T-helper 1 cell (primary cell): ENCODE results near the gene GUCA1A.
A peak's percentile ranks its signal among the peaks of the same experiment; 100 is the strongest.
"Not testable (repeated sequence)": the region's sequence is repeated elsewhere in the genome, so short reads cannot be mapped to it uniquely, and the experiment has no call there.

Source experiments
- DNase-seq, 5 donors: peaks; one replicate each; pipeline ENCODE4 v3.0.0-alpha.2; 2012 to 2020

The GUCA1A gene

DNA sequence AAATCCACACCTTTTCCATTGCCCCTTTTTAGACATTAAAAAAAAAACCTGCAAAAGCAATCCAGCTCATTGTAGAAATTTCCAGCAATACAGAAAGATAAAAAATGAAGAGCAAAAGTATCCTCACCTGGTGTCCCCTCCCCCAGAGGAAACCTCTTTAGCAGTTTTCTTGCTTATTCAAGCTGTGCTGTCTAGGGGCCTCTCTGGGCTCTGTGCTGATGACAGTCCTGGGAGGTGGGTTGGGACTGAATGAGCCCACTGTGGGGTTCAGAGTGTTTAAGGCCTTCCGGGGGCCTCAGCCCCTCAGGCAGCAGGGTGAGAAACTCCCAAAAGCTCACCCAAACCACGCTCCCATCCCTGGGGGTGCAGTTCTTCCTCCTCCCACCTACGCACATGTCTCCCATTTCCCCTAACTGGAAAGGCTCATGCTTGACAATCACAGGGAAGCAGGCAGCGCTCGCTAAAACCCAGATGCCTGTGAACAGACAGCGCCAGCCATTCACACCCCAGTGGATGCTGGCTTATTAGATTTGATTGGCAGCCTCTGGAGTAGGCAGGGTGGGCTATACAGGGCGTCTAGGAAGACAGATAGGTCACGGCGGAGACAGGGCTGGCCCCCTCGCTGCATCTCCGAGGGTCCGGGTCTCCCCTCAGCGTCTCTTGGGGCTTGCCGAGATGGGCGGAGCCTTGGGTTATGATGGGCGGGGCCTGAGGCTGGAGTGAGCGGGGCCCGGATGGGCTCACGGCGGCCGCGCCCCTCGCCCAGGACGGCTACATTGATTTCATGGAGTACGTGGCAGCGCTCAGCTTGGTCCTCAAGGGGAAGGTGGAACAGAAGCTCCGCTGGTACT, 4.6 kb downstream of the GUCA1A start:
- DNase-seq, result no peak

DNA sequence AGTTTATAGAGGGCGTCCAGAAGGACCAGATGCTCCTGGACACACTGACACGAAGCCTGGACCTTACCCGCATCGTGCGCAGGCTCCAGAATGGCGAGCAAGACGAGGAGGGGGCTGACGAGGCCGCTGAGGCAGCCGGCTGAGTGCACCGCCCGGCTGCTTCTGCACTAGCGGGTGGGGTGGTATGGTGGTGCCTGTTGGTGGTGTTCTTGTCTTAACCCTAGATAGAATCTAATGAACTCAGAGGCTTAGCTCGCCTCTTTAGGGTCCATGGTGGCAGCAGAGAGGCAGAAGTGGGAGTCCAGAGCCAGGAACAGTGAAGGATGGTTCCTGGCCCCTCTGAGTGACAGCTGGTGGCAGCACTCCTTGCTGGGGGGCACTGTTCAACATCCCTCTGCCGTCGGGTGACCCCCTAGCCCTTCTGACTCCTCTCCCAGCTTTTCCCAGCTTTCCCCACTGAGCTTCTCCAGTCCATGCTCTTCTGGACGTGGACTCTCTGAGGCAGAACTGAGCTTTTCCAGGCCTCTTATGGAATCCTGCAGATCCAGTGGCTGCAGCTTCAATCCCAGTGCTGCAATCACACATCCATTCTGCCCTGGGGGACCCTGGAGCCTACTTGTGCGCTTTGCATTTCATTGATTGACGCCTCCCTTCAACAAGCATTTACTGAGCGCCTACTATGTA, 6.2 kb downstream of the GUCA1A start:
- DNase-seq, result no peak

- DNase-seq, result no peak
Measured at GRCh38 chr6:42179945-42180313, 6.8 kb downstream of the GUCA1A start.

DNA sequence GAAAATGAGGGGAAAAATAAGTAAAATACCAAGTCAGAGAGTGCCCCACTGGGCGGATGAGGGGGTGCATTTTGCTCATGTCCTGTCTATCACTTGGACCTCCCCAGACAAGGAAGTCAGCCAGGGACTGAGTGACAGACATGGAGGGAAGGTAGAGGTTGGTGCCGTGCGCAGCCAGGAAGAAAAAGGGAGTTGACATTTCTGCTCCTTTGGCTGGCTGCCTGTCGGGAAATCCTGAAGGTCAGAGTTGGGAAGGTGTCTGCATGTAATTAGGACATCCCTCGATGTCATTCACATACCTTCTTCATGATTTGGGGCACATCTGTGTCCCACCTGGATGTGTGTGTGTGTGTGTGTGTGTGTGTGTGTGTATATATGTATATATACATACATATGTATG, 8.9 kb downstream of the GUCA1A start:
- DNase-seq, result no peak

GRCh38 chr6:42184475-42184874, 11.3 kb downstream of the GUCA1A start:
- no peak for DNase-seq

- no peak for DNase-seq
Measured at GRCh38 chr6:42185597-42185996, 12.4 kb downstream of the GUCA1A start.

DNA sequence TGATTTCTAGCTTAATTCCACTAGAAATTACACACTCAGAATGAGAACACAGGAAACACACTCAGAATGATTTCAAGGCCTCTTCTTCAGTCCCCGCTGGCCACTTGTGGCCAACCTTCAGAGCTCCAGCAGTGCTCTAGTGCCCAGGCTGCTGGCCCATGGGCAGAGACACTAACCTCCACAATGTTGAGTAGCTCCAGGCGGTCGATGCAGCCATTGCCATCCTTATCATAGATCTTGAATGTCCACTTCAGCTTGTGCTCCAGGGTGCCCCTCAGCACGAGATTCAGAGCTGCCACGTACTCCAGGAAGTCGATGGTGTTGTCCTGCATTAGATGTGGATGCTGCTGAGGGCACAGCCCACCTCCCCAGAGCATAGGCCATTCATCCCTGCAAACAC, 15.2 kb downstream of the GUCA1A start:
- no peak for DNase-seq

- no peak for DNase-seq
Measured at GRCh38 chr6:42190554-42191183, 17.5 kb downstream of the GUCA1A start.

DNA sequence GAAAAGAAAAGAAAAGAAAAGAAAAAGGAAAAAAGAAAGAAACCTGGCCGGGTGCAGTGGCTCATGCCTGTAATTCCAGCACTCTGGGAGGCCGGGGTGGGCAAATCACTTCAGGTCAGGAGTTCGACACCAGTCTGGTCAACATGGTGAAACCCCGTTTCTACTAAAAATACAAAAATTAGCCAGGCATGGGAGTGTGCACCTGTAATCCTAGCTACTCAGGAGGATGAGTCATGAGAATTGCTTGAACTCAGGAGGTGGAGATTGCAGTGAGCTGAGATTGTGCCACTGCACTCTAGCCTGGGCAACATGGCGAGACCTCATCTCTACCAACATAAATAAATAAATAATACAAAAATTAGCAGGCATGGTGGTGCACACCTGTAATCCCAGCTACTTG, 19.2 kb downstream of the GUCA1A start:
- DNase-seq, result not testable (repeated sequence)

DNA sequence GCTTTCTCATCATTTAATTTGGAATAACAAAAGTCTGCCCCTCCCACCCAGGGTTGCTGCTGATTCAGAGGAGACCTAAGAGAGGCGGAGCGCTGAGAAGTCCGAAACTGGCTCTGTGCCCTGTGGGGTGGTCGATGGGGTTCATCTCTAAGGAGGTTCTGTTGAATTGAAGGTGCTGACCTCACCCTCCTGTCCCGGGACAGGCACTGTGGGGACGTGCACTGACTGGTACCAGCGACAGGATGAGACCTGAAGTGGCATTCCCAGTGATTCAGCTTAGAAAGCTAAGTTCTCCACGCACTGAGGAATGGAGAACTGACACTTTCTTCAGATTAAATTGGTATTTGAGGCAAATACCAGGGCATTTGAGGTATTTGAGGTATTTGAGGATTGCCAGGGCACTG, 20.3 kb downstream of the GUCA1A start:
- DNase-seq, result no peak

GRCh38 chr6:42194056-42194455, 20.9 kb downstream of the GUCA1A start:
- DNase-seq, result no peak

DNA sequence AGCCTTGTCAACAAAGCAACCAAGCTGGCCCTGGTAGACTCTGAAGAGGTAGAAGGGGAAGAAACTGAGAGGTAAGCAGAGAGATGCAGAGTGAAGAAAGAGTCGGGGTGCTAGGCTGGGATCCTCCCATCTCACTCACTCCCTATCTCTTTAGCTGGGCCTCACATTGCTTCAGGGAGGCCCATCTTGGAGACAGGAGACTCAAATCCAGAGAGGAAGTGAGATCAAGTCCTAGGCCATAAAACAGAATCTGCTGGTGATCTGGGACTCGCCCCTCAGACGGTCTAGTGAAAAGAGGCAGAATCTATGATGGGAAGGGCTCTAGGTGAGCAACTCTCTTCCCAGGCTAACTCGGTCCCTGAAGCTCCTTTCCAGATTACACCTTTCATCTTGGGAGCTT, 22.3 kb downstream of the GUCA1A start:
- DNase-seq, result no peak

- DNase-seq, result peak in 1 of 5 donors; percentile 43
Measured at GRCh38 chr6:42197555-42198362, 24.6 kb downstream of the GUCA1A start.

DNA sequence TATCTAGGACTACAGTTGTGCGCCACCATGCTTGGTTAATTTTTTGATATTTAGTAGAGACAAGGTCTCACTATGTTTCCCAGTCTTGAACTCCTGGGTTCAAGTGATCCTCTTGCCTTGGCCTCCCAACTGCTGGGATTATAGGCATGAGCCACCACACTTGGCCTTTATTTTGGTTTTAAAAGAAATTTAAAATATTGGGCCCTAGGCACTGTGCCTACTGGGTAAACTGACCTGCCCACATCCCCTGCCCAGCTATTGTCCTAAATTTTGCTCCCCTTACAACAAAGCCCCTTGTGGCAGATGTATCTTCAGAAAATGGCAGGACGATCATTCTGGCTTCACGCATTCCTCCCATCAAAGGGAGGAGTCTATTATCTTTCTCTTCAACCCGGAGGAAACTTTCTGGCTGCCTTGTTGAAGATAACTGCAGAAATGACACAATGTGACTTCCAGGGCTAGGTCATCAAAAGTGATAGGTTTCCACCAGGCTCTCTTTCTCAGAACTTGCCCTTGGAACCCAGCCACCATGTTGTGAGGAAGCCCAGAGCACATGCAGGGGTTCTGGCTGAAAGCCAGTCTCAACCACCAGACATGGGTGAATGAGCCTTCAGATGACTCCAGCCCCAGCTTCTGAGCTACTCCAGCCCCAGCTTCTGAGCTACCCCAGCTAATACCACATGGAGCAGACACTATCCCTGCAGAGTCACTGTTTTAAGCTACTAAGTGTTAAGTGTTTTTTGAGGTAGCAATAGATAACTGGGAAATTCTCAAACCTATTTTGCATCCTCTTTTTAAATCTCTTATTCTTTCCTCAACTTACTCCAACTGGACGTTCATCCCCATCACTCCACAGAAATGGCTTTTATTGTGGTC, 26.2 kb downstream of the GUCA1A start:
- DNase-seq, result no peak

DNA sequence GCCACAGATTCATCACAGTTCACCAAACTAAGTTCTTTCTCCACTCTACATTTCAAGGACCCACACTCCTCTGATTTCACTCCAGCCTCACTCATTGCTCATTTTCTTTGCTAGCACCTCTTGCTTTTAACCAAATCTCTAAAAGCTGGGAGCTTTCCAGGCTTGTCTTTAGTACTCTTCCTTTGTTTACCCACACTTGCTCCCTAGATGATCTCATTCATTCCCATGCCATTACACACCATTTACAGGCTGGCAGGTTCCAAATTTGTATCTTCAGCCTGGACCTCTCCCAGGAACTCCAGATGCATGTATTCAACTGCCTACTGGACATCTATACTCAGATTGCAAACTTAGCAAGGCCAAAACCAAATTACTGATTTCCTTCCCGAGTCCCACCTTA, 26.9 kb downstream of the GUCA1A start:
- DNase-seq, result no peak

GRCh38 chr6:42201382-42201781, 28.2 kb downstream of the GUCA1A start:
- DNase-seq, result no peak

GRCh38 chr6:42202131-42202915, 29.2 kb downstream of the GUCA1A start:
- DNase-seq, result not testable (repeated sequence)

GRCh38 chr6:42203183-42203582, 30.0 kb downstream of the GUCA1A start:
- DNase-seq, result no peak

DNA sequence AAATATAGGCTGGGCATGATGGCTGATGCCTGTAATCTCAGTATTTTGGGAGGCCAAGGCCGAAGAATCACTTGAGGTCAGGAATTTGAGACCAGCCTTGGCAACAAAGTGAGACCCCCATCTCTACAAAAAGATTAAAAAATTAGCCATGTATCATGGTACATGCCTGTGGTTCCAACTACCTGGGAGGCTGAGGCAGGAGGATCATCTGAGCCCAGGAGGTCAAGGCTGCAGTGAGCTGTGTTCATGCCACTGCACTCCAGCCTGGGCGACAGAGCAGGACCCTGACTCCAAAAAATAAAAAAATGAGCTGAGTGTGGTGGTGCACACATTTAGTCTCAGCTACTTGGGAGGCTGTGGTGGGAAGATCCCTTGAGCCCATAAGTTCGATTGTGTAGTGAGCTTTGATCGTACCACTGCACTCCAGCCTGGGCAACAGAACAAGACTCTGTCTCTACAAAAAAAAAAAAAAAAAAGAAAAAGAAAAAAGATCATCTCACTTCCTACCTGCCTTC, 31.7 kb downstream of the GUCA1A start:
- no peak for DNase-seq

DNA sequence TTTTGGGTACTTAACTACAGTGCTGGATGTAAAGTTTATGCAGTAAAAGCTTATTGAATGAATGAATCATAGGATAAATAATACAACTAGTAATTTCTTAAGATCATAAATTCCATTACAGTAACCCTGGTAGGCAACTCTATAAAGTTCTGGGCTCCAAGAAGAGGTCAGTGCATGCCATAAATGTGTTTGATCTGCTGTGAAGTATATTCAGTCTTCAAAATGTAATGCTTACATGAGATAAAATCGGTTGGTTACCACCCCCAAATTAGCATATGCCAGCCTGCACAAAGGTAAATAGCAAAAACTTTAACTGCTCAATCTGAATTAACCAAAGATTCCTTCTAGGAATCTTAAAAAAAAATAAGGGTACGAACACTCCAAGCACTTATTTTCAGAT, 34.4 kb downstream of the GUCA1A start:
- not testable (repeated sequence) for DNase-seq

GRCh38 chr6:42210551-42210950, 37.4 kb downstream of the GUCA1A start:
- DNase-seq, result no peak
